A172 (cell line): ENCODE measurements around the gene TLR1. TPM values are rescaled to one million over a fixed set of nuclear protein-coding genes. Genes with fewer than 3 reads are reported as not detected.
"Not testable (repeated sequence)": the region's sequence is repeated elsewhere in the genome, so short reads cannot be mapped to it uniquely, and the experiment has no call there.

Experiments used
- DNase-seq: peaks from one replicate; pipeline ENCODE4 v3.0.0-alpha.2; 2015; ENCODE audit warnings: low spot score
- total RNA-seq: library from RNA; depleted of rRNA; stranded (reverse); fragments of >200 nt; shearing (Covaris generic); gene quantifications from 2 replicates; pipeline ENCODE4 v1.2.3, GENCODE V29; 2014

The TLR1 gene
- total RNA-seq, 1 experiment from 2014 or later = 0.60 TPM

GRCh38 chr4:38774181-38774955 is 30.2 kb downstream of the TLR1 start:
- DNase-seq = no peak

- DNase-seq = not testable (repeated sequence)
These were observed 34.3 kb downstream of the TLR1 start for GRCh38 chr4:38770281-38770680.

GRCh38 chr4:38769857-38770256 is 34.7 kb downstream of the TLR1 start:
- DNase-seq = no peak

- DNase-seq = no peak
These were observed 35.1 kb downstream of the TLR1 start for GRCh38 chr4:38769441-38769840.

GRCh38 chr4:38768968-38769394 is 35.6 kb downstream of the TLR1 start:
- DNase-seq = no peak

GRCh38 chr4:38766940-38767339 is 37.7 kb downstream of the TLR1 start:
- DNase-seq = not testable (repeated sequence)

- DNase-seq = peak; percentile 26
These were observed 39.2 kb downstream of the TLR1 start for GRCh38 chr4:38765382-38765781.

GRCh38 chr4:38764277-38764676 is 40.3 kb downstream of the TLR1 start:
- no peak for DNase-seq

GRCh38 chr4:38762560-38762959 is 42.0 kb downstream of the TLR1 start:
- DNase-seq = no peak

GRCh38 chr4:38759790-38760122 is 44.8 kb downstream of the TLR1 start:
- no peak for DNase-seq

- DNase-seq = peak; percentile 25
These were observed 45.3 kb downstream of the TLR1 start for GRCh38 chr4:38759113-38759789.

GRCh38 chr4:38757945-38758600 is 46.5 kb downstream of the TLR1 start:
- no peak for DNase-seq

- DNase-seq = peak; percentile 85
These were observed 51.4 kb downstream of the TLR1 start for GRCh38 chr4:38752941-38753806.

GRCh38 chr4:38752372-38752940 is 52.1 kb downstream of the TLR1 start:
- DNase-seq = peak; percentile 28

- no peak for DNase-seq
These were observed 53.1 kb downstream of the TLR1 start for GRCh38 chr4:38751341-38752010.

- no peak for DNase-seq
These were observed 55.3 kb downstream of the TLR1 start for GRCh38 chr4:38749336-38749735.

GRCh38 chr4:38747629-38748028 is 57.0 kb downstream of the TLR1 start:
- no peak for DNase-seq
